BJ (cell line): ENCODE measurements around the gene ALOX15B. TPM values are rescaled to one million over a fixed set of nuclear protein-coding genes. Genes with fewer than 3 reads are reported as not detected.

Source experiments
- CTCF ChIA-PET: fragments of 350-600 bp; formaldehyde crosslinking; extraction: SDS; loops from one replicate; lab custom pipeline; 2021; ENCODE audit warnings: antibody characterized with exemption, inconsistent platforms; lab: Yijun Ruan, JAX
- POLR2A ChIA-PET: fragments of 300-600 bp; sonication (Branson Sonifier 250); formaldehyde crosslinking; extraction: SDS; loops from one replicate; lab custom pipeline; 2021; ENCODE audit warnings: antibody characterized with exemption; lab: Charles Lee
- DNase-seq: peaks from one replicate; pipeline ENCODE4 v3.0.0-alpha.2; 2011; ENCODE audit warnings: low read depth
- H3K27me3 ChIP-seq: 2 replicates; pipeline ENCODE4 v1.6.0; 2011; ENCODE audit warnings: low read length; ENCODE audit not compliant: control insufficient read depth, insufficient read depth
- H3K36me3 ChIP-seq: 2 replicates; pipeline ENCODE4 v1.5.1; 2011; ENCODE audit warnings: low read length; ENCODE audit not compliant: control insufficient read depth, insufficient read depth
- H3K4me3 ChIP-seq: 2 replicates; pipeline ENCODE4 v1.5.1; 2011; ENCODE audit warnings: low read depth, mild to moderate bottlenecking, control low read depth, low read length
- CTCF ChIP-seq: IDR thresholded peaks from 2 replicates; pipeline ENCODE4 v1.5.1; 2011; ENCODE audit warnings: low read depth, mild to moderate bottlenecking, control low read depth, inconsistent platforms, low read length, moderate library complexity; ENCODE audit not compliant: insufficient read depth
- polyA minus RNA-seq: library from RNA; depleted of rRNA, polyadenylated mRNA; stranded (reverse); fragments of >200 nt; gene quantifications from 2 replicates; pipeline ENCODE4 v1.2.3, GENCODE V29; 2011; rRNA and poly(A)+ RNA removed
- polyA plus RNA-seq: library from polyadenylated mRNA; depleted of rRNA; stranded (reverse); fragments of >200 nt; gene quantifications from 2 replicates; pipeline ENCODE4 v1.2.3, GENCODE V29; 2011; rRNA removed

The ALOX15B gene, protein sequence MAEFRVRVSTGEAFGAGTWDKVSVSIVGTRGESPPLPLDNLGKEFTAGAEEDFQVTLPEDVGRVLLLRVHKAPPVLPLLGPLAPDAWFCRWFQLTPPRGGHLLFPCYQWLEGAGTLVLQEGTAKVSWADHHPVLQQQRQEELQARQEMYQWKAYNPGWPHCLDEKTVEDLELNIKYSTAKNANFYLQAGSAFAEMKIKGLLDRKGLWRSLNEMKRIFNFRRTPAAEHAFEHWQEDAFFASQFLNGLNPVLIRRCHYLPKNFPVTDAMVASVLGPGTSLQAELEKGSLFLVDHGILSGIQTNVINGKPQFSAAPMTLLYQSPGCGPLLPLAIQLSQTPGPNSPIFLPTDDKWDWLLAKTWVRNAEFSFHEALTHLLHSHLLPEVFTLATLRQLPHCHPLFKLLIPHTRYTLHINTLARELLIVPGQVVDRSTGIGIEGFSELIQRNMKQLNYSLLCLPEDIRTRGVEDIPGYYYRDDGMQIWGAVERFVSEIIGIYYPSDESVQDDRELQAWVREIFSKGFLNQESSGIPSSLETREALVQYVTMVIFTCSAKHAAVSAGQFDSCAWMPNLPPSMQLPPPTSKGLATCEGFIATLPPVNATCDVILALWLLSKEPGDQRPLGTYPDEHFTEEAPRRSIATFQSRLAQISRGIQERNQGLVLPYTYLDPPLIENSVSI
- polyA plus RNA-seq (not detected in 2 replicates), polyA minus RNA-seq (not detected in 2 replicates)

GRCh38 chr17:8038954-8039610 lies at the start of gene ALOX15B:
TSS of gene ALOX15B (plus strand) at chr17:8039059. CDS start at chr17:8039156, 97 bp downstream.
- DNase-seq: no peak
- peaks cover 13% of the 10 kb centered on the region for H3K27me3 ChIP-seq
- CTCF ChIA-PET: interaction anchor here (1.0 to 5.3 kb wide), 4 partner anchors 18 to 49 kb away, joined by 3 to 37 read pairs (median 6); no protein-coding TSS in a partner anchor
- no peaks in the 10 kb centered on the region for H3K36me3 ChIP-seq
- POLR2A ChIA-PET: no interaction called here
- TF ChIP-seq CTCF: no peak
- no peak within 1 kb of the TSS for H3K4me3 ChIP-seq

- H3K36me3 ChIP-seq: no peaks in the 10 kb centered on the region
- CTCF ChIA-PET: interaction anchor here (0.6 to 5.0 kb wide), 72 partner anchors 9 to 771 kb away, joined by 3 to 109 read pairs (median 5); partner anchors contain the start of genes ALOX15B, CHD3, CNTROB and DLG4
- POLR2A ChIA-PET: no interaction called here
- TF ChIP-seq CTCF: peak; percentile 98
- DNase-seq: no peak
- peak overlapping the region; percentile 74 for H3K4me3 ChIP-seq
- H3K27me3 ChIP-seq: peaks cover 2% of the 10 kb centered on the region; the same call in 1 of the 2 replicates
Measured at GRCh38 chr17:7989781-7990655, 48.8 kb upstream of the ALOX15B start.

GRCh38 chr17:7992516-7992915 lies 46.3 kb upstream of the ALOX15B start:
- no peak for TF ChIP-seq CTCF
- no peak overlapping the region for H3K4me3 ChIP-seq
- H3K36me3 ChIP-seq: no peaks in the 10 kb centered on the region
- POLR2A ChIA-PET: no interaction called here
- peaks cover 2% of the 10 kb centered on the region; the same call in 1 of the 2 replicates for H3K27me3 ChIP-seq
- DNase-seq: no peak
- CTCF ChIA-PET: interaction anchor here (0.7 to 1.6 kb wide), 11 partner anchors 9 to 249 kb away, joined by 3 to 14 read pairs (median 3); no protein-coding TSS in a partner anchor

GRCh38 chr17:7992924-7993323 lies 45.9 kb upstream of the ALOX15B start:
- H3K36me3 ChIP-seq: no peaks in the 10 kb centered on the region
- ChIA-PET POLR2A (no interaction called here), CTCF (interaction anchor here (0.7 to 1.6 kb wide), 9 partner anchors 9 to 250 kb away, joined by 3 to 14 read pairs (median 3); no protein-coding TSS in a partner anchor)
- H3K4me3 ChIP-seq: no peak overlapping the region
- TF ChIP-seq CTCF: no peak
- DNase-seq: no peak
- H3K27me3 ChIP-seq: peaks cover 2% of the 10 kb centered on the region; the same call in 1 of the 2 replicates
